ENCODE data around the gene C3orf38.

Gene C3orf38

DNA sequence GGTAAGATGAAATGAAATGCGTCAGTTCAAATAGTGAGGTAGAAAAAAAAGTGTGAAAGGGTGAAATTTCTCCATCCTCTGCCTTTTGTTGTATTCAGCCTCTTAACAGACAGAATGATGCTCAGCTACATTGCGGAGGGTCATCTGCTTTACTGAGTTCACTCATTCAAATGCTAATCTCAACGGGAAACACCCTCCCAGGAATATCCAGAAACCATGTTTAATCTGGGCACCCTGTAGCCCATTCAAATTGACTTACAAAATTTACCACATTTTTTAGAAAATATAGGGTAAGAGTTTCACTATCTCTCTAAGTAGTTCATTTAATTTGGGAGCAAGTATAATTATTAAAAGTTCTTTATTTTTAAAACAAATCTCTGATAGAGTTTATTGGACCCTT lies 42.9 kb downstream of the C3orf38 start:
- no peak overlapping the region for H3K4me3 Mint-ChIP-seq
- H3K4me1 Mint-ChIP-seq = peaks cover 3% of the 10 kb centered on the region
- peaks cover 9% of the 10 kb centered on the region for H3K9me3 Mint-ChIP-seq
- H3K27ac Mint-ChIP-seq = no peak overlapping the region
- no peaks in the 10 kb centered on the region for H3K36me3 Mint-ChIP-seq
- no peaks in the 10 kb centered on the region for H3K27me3 Mint-ChIP-seq

DNA sequence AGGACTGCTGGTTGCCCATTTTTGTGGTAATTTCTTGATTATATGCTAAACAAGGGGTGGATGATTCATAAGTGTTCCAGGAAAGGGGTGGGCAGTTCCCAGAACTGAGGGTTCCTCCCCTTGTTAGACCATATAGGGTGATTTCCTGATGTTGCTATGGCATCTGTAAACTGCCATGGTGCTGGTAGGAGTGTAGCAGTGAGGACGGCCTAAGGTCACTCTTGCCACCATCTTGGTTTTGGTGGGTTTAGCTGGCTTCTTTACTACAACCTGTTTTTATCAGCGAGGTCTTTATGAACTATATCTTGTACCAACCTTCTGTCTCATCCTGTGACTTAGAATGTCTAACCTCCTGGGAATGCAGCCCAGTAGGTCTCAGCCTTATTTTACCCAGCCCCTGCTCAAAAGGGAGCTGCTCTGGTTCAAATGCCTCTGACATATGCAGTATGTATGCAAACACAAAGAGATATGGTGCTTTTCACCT lies 46.2 kb downstream of the C3orf38 start:
- no peaks in the 10 kb centered on the region for H3K36me3 Mint-ChIP-seq

GRCh38 chr3:88198121-88198520 lies 48.4 kb downstream of the C3orf38 start:
- no peaks in the 10 kb centered on the region for H3K4me1 Mint-ChIP-seq
- H3K27me3 Mint-ChIP-seq = peaks cover 4% of the 10 kb centered on the region
- no peak overlapping the region for H3K4me3 Mint-ChIP-seq
- H3K9me3 Mint-ChIP-seq = no peaks in the 10 kb centered on the region
- H3K36me3 Mint-ChIP-seq = no peaks in the 10 kb centered on the region
- no peak overlapping the region for H3K27ac Mint-ChIP-seq

More for the DNA sequence above, 46.2 kb downstream of the C3orf38 start:
- H3K9me3 Mint-ChIP-seq = no peaks in the 10 kb centered on the region
- peaks cover 2% of the 10 kb centered on the region for H3K27me3 Mint-ChIP-seq
- H3K27ac Mint-ChIP-seq = no peak overlapping the region
- no peaks in the 10 kb centered on the region for H3K4me1 Mint-ChIP-seq
- H3K4me3 Mint-ChIP-seq = no peak overlapping the region

GRCh38 chr3:88203642-88204055 lies 53.9 kb downstream of the C3orf38 start:
- Mint-ChIP-seq H3K9me3 (no peaks in the 10 kb centered on the region), H3K27me3 (peaks cover 4% of the 10 kb centered on the region), H3K4me3 (no peak overlapping the region), H3K36me3 (no peaks in the 10 kb centered on the region), H3K27ac (no peak overlapping the region), H3K4me1 (no peaks in the 10 kb centered on the region)
